CD8-positive, alpha-beta memory T cell (primary cell): Measurements from ENCODE around the gene TNFRSF1A. TPM values are rescaled to one million over a fixed set of nuclear protein-coding genes. Genes with fewer than 3 reads are reported as not detected.

Experiments used
- CTCF ChIA-PET: fragments of 350-600 bp; sonication (Branson Sonifier 250); formaldehyde crosslinking; loops from one replicate; lab custom pipeline; 2021; ENCODE audit warnings: antibody characterized with exemption; lab: Charles Lee
- POLR2A ChIA-PET: fragments of 350-600 bp; sonication (Branson Sonifier 250); formaldehyde crosslinking; loops from one replicate; lab custom pipeline; 2021; ENCODE audit warnings: antibody characterized with exemption; lab: Charles Lee
- DNase-seq, 5 donors: peaks; one replicate each; pipeline versions ENCODE4 v3.0.0 to v3.0.0-alpha.2; 2020 to 2022; ENCODE audit warnings: mixed read lengths in 1 of 5
- H3K27ac ChIP-seq: one replicate; pipeline ENCODE4 v1.7.0; 2013; ENCODE audit warnings: low read depth, mild to moderate bottlenecking, low read length, moderate library complexity
- H3K27me3 ChIP-seq: 2 replicates; pipeline ENCODE4 v1.7.0; 2013; ENCODE audit warnings: low read length, mild to moderate bottlenecking; ENCODE audit not compliant: insufficient read depth, poor library complexity, severe bottlenecking
- H3K36me3 ChIP-seq: 2 replicates; pipeline ENCODE4 v1.7.0; 2013; ENCODE audit warnings: mild to moderate bottlenecking, low read length, moderate library complexity; ENCODE audit not compliant: insufficient read depth
- H3K4me1 ChIP-seq: 2 replicates; pipeline ENCODE4 v1.7.0; 2013; ENCODE audit warnings: mild to moderate bottlenecking, low read length, moderate library complexity; ENCODE audit not compliant: insufficient read depth
- H3K4me3 ChIP-seq: 2 replicates; pipeline ENCODE4 v1.7.0; 2013; ENCODE audit warnings: mild to moderate bottlenecking, low read length
- H3K9me3 ChIP-seq: 2 replicates; pipeline ENCODE4 v1.7.0; 2013; ENCODE audit warnings: mild to moderate bottlenecking, low read length
- H3K27ac Mint-ChIP-seq, 8 donors: one replicate each; pipeline ENCODE4 v1.8.0; 2020 to 2021; ENCODE audit warnings: mixed read lengths in 8 of 8, mild to moderate bottlenecking in 6 of 8, inconsistent platforms in 3 of 8, moderate library complexity in 3 of 8
- H3K27me3 Mint-ChIP-seq, 2 donors: one replicate each; pipeline ENCODE4 v1.8.0; 2020 to 2021; ENCODE audit warnings: mixed read lengths in 2 of 2, mild to moderate bottlenecking in 1 of 2, moderate library complexity in 1 of 2
- H3K36me3 Mint-ChIP-seq, 3 donors: one replicate each; pipeline ENCODE4 v1.8.0; 2020 to 2021; ENCODE audit warnings: mixed read lengths in 3 of 3, inconsistent platforms in 1 of 3, mild to moderate bottlenecking in 1 of 3
- H3K4me1 Mint-ChIP-seq, 3 donors: one replicate each; pipeline ENCODE4 v1.8.0; 2020 to 2021; ENCODE audit warnings: mixed read lengths in 3 of 3, inconsistent platforms in 1 of 3, mild to moderate bottlenecking in 1 of 3
- H3K4me3 Mint-ChIP-seq, 7 donors: one replicate each; pipeline ENCODE4 v1.8.0; 2020 to 2021; ENCODE audit warnings: mixed read lengths in 7 of 7, mild to moderate bottlenecking in 6 of 7, moderate library complexity in 4 of 7, inconsistent platforms in 2 of 7
- H3K9me3 Mint-ChIP-seq, 5 donors: one replicate each; pipeline ENCODE4 v1.8.0; 2020 to 2022; ENCODE audit warnings: mixed read lengths in 5 of 5, mild to moderate bottlenecking in 3 of 5, moderate library complexity in 2 of 5, inconsistent platforms in 1 of 5
- polyA plus RNA-seq: library from polyadenylated mRNA; unstranded; fragments of 300-500 nt; fragmentation: Illumina TruSeq; gene quantifications from one replicate; pipeline ENCODE4 v1.2.3, GENCODE V29; 2021
- total RNA-seq, 2 experiments: library from RNA; stranded (reverse); gene quantifications; one replicate each; pipeline ENCODE4 v1.2.3, GENCODE V29; 2021

Gene TNFRSF1A
- total and polyA plus RNA-seq, 3 experiments from 2014 or later = 57.1 to 62.9 (median 62.1) TPM

GRCh38 chr12:6360578-6361490 is 19.0 kb upstream of the TNFRSF1A start:
- Mint-ChIP-seq H3K4me1 (peaks cover 10 to 13% (median 11%) of the 10 kb centered on the region in 3 donors), H3K27ac (peak overlapping the region in 2 of 8 donors; percentile 58 to 85), H3K36me3 (no peaks in the 10 kb centered on the region), H3K9me3 (no peaks in the 10 kb centered on the region), H3K27me3 (no peaks in the 10 kb centered on the region), H3K4me3 (peak overlapping the region in 1 of 7 donors; percentile 66)
- H3K27me3 ChIP-seq = no peaks in the 10 kb centered on the region
- H3K4me1 ChIP-seq = peaks cover 17% of the 10 kb centered on the region
- ChIA-PET CTCF (interaction anchor here (0.8 to 6.6 kb wide), 3 partner anchors 17 to 34 kb away, joined by 3 to 50 read pairs (median 3); no protein-coding TSS in a partner anchor), POLR2A (no interaction called here)
- H3K9me3 ChIP-seq = no peaks in the 10 kb centered on the region
- no peak for DNase-seq
- H3K36me3 ChIP-seq = no peaks in the 10 kb centered on the region
- H3K4me3 ChIP-seq = no peak overlapping the region
- no peak overlapping the region for H3K27ac ChIP-seq

DNA sequence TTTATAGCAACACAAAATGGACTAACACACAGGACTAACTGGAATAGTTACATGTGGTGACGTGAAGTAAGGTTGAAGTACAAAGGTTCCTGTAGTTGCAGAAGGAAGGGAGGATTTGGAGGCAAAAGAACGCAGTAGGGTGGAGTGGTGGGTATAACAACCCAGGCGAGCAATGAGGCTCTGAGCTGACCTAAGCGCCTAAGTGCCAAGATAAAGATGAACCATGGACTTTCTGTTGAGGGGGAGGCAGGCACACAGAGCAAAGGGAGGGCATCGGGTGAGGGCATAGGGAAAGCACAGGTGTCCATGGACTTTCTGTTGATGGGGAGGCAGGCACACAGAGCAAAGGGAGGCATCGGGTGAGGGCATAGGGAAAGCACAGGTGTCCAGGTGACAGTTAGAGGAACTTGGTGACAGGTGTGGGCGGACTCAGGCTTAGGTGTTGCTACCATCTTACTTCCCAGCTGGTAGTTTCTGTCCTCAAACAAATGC is 18.2 kb upstream of the TNFRSF1A start:
- no peaks in the 10 kb centered on the region for H3K36me3 ChIP-seq
- H3K9me3 Mint-ChIP-seq = no peaks in the 10 kb centered on the region
- H3K4me3 Mint-ChIP-seq = peak overlapping the region in 1 of 7 donors; percentile 55
- no peaks in the 10 kb centered on the region for H3K9me3 ChIP-seq
- H3K27me3 ChIP-seq = no peaks in the 10 kb centered on the region
- no peak for DNase-seq
- H3K4me1 ChIP-seq = peaks cover 17% of the 10 kb centered on the region
- no peak overlapping the region for H3K27ac ChIP-seq
- ChIA-PET CTCF (interaction anchor here (1.5 to 6.6 kb wide), 2 partner anchors 16 to 23 kb away, joined by 3 to 50 read pairs; no protein-coding TSS in a partner anchor), POLR2A (no interaction called here)
- no peak overlapping the region for H3K4me3 ChIP-seq
- H3K36me3 Mint-ChIP-seq = no peaks in the 10 kb centered on the region
- peaks cover 10 to 13% (median 11%) of the 10 kb centered on the region in 3 donors for H3K4me1 Mint-ChIP-seq
- peak overlapping the region in 2 of 8 donors; percentile 22 to 85 for H3K27ac Mint-ChIP-seq
- no peaks in the 10 kb centered on the region for H3K27me3 Mint-ChIP-seq

GRCh38 chr12:6358881-6359280 is 17.0 kb upstream of the TNFRSF1A start:
- Mint-ChIP-seq H3K27me3 (no peaks in the 10 kb centered on the region), H3K27ac (no peak overlapping the region), H3K4me3 (no peak overlapping the region), H3K9me3 (no peaks in the 10 kb centered on the region), H3K4me1 (peaks cover 6 to 15% (median 9%) of the 10 kb centered on the region in 3 donors), H3K36me3 (no peaks in the 10 kb centered on the region)
- DNase-seq = no peak
- Histone ChIP-seq H3K4me1 (peaks cover 14% of the 10 kb centered on the region), H3K27ac (no peak overlapping the region), H3K9me3 (no peaks in the 10 kb centered on the region), H3K4me3 (no peak overlapping the region), H3K27me3 (no peaks in the 10 kb centered on the region), H3K36me3 (no peaks in the 10 kb centered on the region)
- ChIA-PET CTCF (interaction anchor here (3.1 to 6.6 kb wide), 2 partner anchors 9 to 22 kb away, joined by 16 to 50 read pairs; no protein-coding TSS in a partner anchor), POLR2A (no interaction called here)

DNA sequence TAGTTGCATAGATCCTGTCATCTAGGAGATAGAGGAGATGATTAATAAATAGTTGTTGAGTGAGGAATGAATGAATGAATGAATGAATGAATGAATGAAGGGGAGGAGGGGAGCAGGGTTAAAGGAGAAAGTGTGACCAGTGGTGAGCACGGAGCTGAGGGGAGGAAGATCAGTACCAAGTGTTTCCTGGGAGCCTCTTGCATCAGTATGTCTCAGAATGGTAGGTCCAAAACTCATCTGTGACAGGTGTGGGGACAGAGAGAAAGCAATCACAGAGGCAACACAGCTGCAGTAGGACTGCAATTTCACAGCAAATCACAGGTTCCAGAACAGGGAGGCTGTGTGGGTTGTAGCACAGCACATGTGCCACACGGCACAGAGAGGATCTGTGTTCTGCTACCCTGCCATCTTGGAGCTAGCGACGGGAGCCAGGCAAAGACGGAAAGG is 14.5 kb upstream of the TNFRSF1A start:
- Histone ChIP-seq H3K9me3 (no peaks in the 10 kb centered on the region), H3K4me1 (peaks cover 3% of the 10 kb centered on the region), H3K27me3 (no peaks in the 10 kb centered on the region), H3K36me3 (no peaks in the 10 kb centered on the region), H3K27ac (no peak overlapping the region), H3K4me3 (no peak overlapping the region)
- Mint-ChIP-seq H3K9me3 (no peaks in the 10 kb centered on the region), H3K27me3 (no peaks in the 10 kb centered on the region), H3K4me1 (peaks cover 0 to 7% (median 6%) of the 10 kb centered on the region in 3 donors), H3K27ac (peak overlapping the region in 1 of 8 donors; percentile 7), H3K36me3 (no peaks in the 10 kb centered on the region), H3K4me3 (peak overlapping the region in 1 of 7 donors; percentile 55)
- ChIA-PET CTCF (interaction anchor here (0.8 to 6.6 kb wide), 3 partner anchors 11 to 19 kb away, joined by 3 to 50 read pairs (median 9); no protein-coding TSS in a partner anchor), POLR2A (no interaction called here)
- no peak for DNase-seq

- H3K9me3 ChIP-seq = no peaks in the 10 kb centered on the region
- no peak for DNase-seq
- H3K27ac Mint-ChIP-seq = no peak overlapping the region
- ChIA-PET POLR2A (interaction anchor here (0.7 kb wide), 1 partner anchor 250 kb away, joined by 3 read pairs; no protein-coding TSS in a partner anchor), CTCF (interaction anchor here (0.8 to 6.6 kb wide), 6 partner anchors 9 to 28 kb away, joined by 3 to 50 read pairs (median 5); no protein-coding TSS in a partner anchor)
- H3K9me3 Mint-ChIP-seq = no peaks in the 10 kb centered on the region
- H3K36me3 Mint-ChIP-seq = no peaks in the 10 kb centered on the region
- no peaks in the 10 kb centered on the region for H3K27me3 Mint-ChIP-seq
- H3K36me3 ChIP-seq = no peaks in the 10 kb centered on the region
- no peaks in the 10 kb centered on the region for H3K27me3 ChIP-seq
- H3K27ac ChIP-seq = no peak overlapping the region
- H3K4me1 ChIP-seq = no peaks in the 10 kb centered on the region
- peaks cover 0 to 7% (median 6%) of the 10 kb centered on the region in 3 donors for H3K4me1 Mint-ChIP-seq
- no peak overlapping the region for H3K4me3 ChIP-seq
- H3K4me3 Mint-ChIP-seq = peak overlapping the region in 1 of 7 donors; percentile 55
These were observed 13.9 kb upstream of the TNFRSF1A start for GRCh38 chr12:6355491-6356373.

- no peaks in the 10 kb centered on the region for H3K27me3 ChIP-seq
- H3K4me3 Mint-ChIP-seq = no peak overlapping the region
- no peaks in the 10 kb centered on the region for H3K4me1 ChIP-seq
- H3K4me3 ChIP-seq = no peak overlapping the region
- H3K36me3 ChIP-seq = no peaks in the 10 kb centered on the region
- H3K36me3 Mint-ChIP-seq = no peaks in the 10 kb centered on the region
- H3K27me3 Mint-ChIP-seq = no peaks in the 10 kb centered on the region
- no peak for DNase-seq
- no peak overlapping the region for H3K27ac ChIP-seq
- no peaks in the 10 kb centered on the region for H3K9me3 ChIP-seq
- H3K4me1 Mint-ChIP-seq = peaks cover 0 to 7% (median 3%) of the 10 kb centered on the region in 3 donors
- no peaks in the 10 kb centered on the region for H3K9me3 Mint-ChIP-seq
- POLR2A ChIA-PET = no interaction called here
- no peak overlapping the region for H3K27ac Mint-ChIP-seq
- CTCF ChIA-PET = interaction anchor here (1.0 to 6.6 kb wide), 4 partner anchors 10 to 27 kb away, joined by 3 to 50 read pairs (median 5); no protein-coding TSS in a partner anchor
These were observed 12.9 kb upstream of the TNFRSF1A start for GRCh38 chr12:6354495-6355393.
